ENCODE data around the gene DTX3L.

DTX3L gene

GRCh38 chr3:122594025-122594424 lies 29.9 kb downstream of the DTX3L start:
- no peak for DNase-seq (ENCODE audit: low read depth in 1 of 2, low spot score in 1 of 2)
- in situ Hi-C loops (cut with HindIII; ENCODE audit: low pct_unique_long_range_greater_than_20kb, low sequenced_read_pairs) = no loop called here
- no peak for TF ChIP-seq JUND (IDR thresholded peaks at IDR 0.05; ENCODE audit: low read depth)

- no peak for DNase-seq (ENCODE audit: low read depth in 1 of 2, low spot score in 1 of 2)
- in situ Hi-C loops (cut with HindIII; ENCODE audit: low pct_unique_long_range_greater_than_20kb, low sequenced_read_pairs) = no loop called here
- no peak for TF ChIP-seq JUND (IDR thresholded peaks at IDR 0.05; ENCODE audit: low read depth)
Observed at GRCh38 chr3:122598151-122598550, 34.0 kb downstream of the DTX3L start.

GRCh38 chr3:122598556-122598955 lies 34.4 kb downstream of the DTX3L start:
- no peak for TF ChIP-seq JUND (IDR thresholded peaks at IDR 0.05; ENCODE audit: low read depth)
- DNase-seq (ENCODE audit: low read depth in 1 of 2, low spot score in 1 of 2) = no peak
- in situ Hi-C loops (cut with HindIII; ENCODE audit: low pct_unique_long_range_greater_than_20kb, low sequenced_read_pairs) = no loop called here

GRCh38 chr3:122602011-122602710 lies 38.0 kb downstream of the DTX3L start:
- DNase-seq (ENCODE audit: low read depth in 1 of 2, low spot score in 1 of 2) = no peak
- TF ChIP-seq JUND (IDR thresholded peaks at IDR 0.05; ENCODE audit: low read depth) = no peak
- in situ Hi-C loops (cut with HindIII; ENCODE audit: low pct_unique_long_range_greater_than_20kb, low sequenced_read_pairs) = no loop called here

GRCh38 chr3:122603056-122603455 lies 38.9 kb downstream of the DTX3L start:
- no peak for TF ChIP-seq JUND (IDR thresholded peaks at IDR 0.05; ENCODE audit: low read depth)
- no peak for DNase-seq (ENCODE audit: low read depth in 1 of 2, low spot score in 1 of 2)
- in situ Hi-C loops (cut with HindIII; ENCODE audit: low pct_unique_long_range_greater_than_20kb, low sequenced_read_pairs) = no loop called here

- no peak for TF ChIP-seq JUND (IDR thresholded peaks at IDR 0.05; ENCODE audit: low read depth)
- DNase-seq (ENCODE audit: low read depth in 1 of 2, low spot score in 1 of 2) = no peak
- in situ Hi-C loops (cut with HindIII; ENCODE audit: low pct_unique_long_range_greater_than_20kb, low sequenced_read_pairs) = no loop called here
Observed at GRCh38 chr3:122606330-122606729, 42.2 kb downstream of the DTX3L start.

- no peak for TF ChIP-seq JUND (IDR thresholded peaks at IDR 0.05; ENCODE audit: low read depth)
- no peak for DNase-seq (ENCODE audit: low read depth in 1 of 2, low spot score in 1 of 2)
- in situ Hi-C loops (cut with HindIII; ENCODE audit: low pct_unique_long_range_greater_than_20kb, low sequenced_read_pairs) = no loop called here
Observed at GRCh38 chr3:122608916-122609315, 44.8 kb downstream of the DTX3L start.

- no peak for DNase-seq (ENCODE audit: low read depth in 1 of 2, low spot score in 1 of 2)
- no peak for TF ChIP-seq JUND (IDR thresholded peaks at IDR 0.05; ENCODE audit: low read depth)
- in situ Hi-C loops (cut with HindIII; ENCODE audit: low pct_unique_long_range_greater_than_20kb, low sequenced_read_pairs) = no loop called here
Observed at GRCh38 chr3:122609798-122610559, 45.8 kb downstream of the DTX3L start.

GRCh38 chr3:122612696-122613095 lies 48.6 kb downstream of the DTX3L start:
- TF ChIP-seq JUND (IDR thresholded peaks at IDR 0.05; ENCODE audit: low read depth) = no peak
- in situ Hi-C loops (cut with HindIII; ENCODE audit: low pct_unique_long_range_greater_than_20kb, low sequenced_read_pairs) = no loop called here
- DNase-seq (ENCODE audit: low read depth in 1 of 2, low spot score in 1 of 2) = no peak

GRCh38 chr3:122615303-122615702 lies 51.2 kb downstream of the DTX3L start:
- no peak for DNase-seq (ENCODE audit: low read depth in 1 of 2, low spot score in 1 of 2)
- TF ChIP-seq JUND (IDR thresholded peaks at IDR 0.05; ENCODE audit: low read depth) = no peak
- in situ Hi-C loops (cut with HindIII; ENCODE audit: low pct_unique_long_range_greater_than_20kb, low sequenced_read_pairs) = no loop called here

- in situ Hi-C loops (cut with HindIII; ENCODE audit: low pct_unique_long_range_greater_than_20kb, low sequenced_read_pairs) = no loop called here
- no peak for DNase-seq (ENCODE audit: low read depth in 1 of 2, low spot score in 1 of 2)
- TF ChIP-seq JUND (IDR thresholded peaks at IDR 0.05; ENCODE audit: low read depth) = no peak
Observed at GRCh38 chr3:122618614-122619013, 54.5 kb downstream of the DTX3L start.

- no peak for TF ChIP-seq JUND (IDR thresholded peaks at IDR 0.05; ENCODE audit: low read depth)
- no peak for DNase-seq (ENCODE audit: low read depth in 1 of 2, low spot score in 1 of 2)
- in situ Hi-C loops (cut with HindIII; ENCODE audit: low pct_unique_long_range_greater_than_20kb, low sequenced_read_pairs) = no loop called here
Observed at GRCh38 chr3:122619040-122619439, 54.9 kb downstream of the DTX3L start.

GRCh38 chr3:122620399-122620798 lies 56.3 kb downstream of the DTX3L start:
- no peak for DNase-seq (ENCODE audit: low read depth in 1 of 2, low spot score in 1 of 2)
- in situ Hi-C loops (cut with HindIII; ENCODE audit: low pct_unique_long_range_greater_than_20kb, low sequenced_read_pairs) = no loop called here
- TF ChIP-seq JUND (IDR thresholded peaks at IDR 0.05; ENCODE audit: low read depth) = no peak
